Liver (tissue), 9 donors: Measurements from ENCODE around the gene CCT7. TPM values are rescaled to one million over a fixed set of nuclear protein-coding genes. Genes with fewer than 3 reads are reported as not detected.

Source experiments
- DNase-seq: peaks from one replicate; pipeline ENCODE4 v3.0.0-alpha.2; 2017; ENCODE audit warnings: low spot score
- H3K27ac ChIP-seq, 2 donors: one replicate each; pipeline ENCODE4 v1.7.0; 2013; ENCODE audit warnings: inconsistent platforms in 2 of 2, low read length in 2 of 2, control low read depth in 1 of 2, low read depth in 1 of 2, mild to moderate bottlenecking in 1 of 2
- H3K27me3 ChIP-seq, 4 donors: one replicate each; pipeline versions ENCODE4 v1.6.1 to v1.7.0; 2013; ENCODE audit warnings: low read length in 3 of 4, inconsistent platforms in 1 of 4, mild to moderate bottlenecking in 1 of 4, moderate library complexity in 1 of 4; ENCODE audit not compliant: control insufficient read depth in 4 of 4, insufficient read depth in 4 of 4
- H3K36me3 ChIP-seq, 4 donors: one replicate each; pipeline versions ENCODE4 v1.6.1 to v1.7.0; 2013; ENCODE audit warnings: low read length in 3 of 4, mild to moderate bottlenecking in 3 of 4, low read depth in 1 of 4, moderate library complexity in 1 of 4; ENCODE audit not compliant: control insufficient read depth in 4 of 4, insufficient read depth in 3 of 4
- H3K4me1 ChIP-seq, 4 donors: one replicate each; pipeline versions ENCODE4 v1.6.1 to v1.7.0; 2013; ENCODE audit warnings: low read length in 3 of 4, mild to moderate bottlenecking in 3 of 4, moderate library complexity in 1 of 4; ENCODE audit not compliant: control insufficient read depth in 4 of 4, insufficient read depth in 4 of 4
- H3K4me3 ChIP-seq, 3 donors: one replicate each; pipeline versions ENCODE4 v1.6.1 to v1.7.0; 2013; ENCODE audit warnings: low read length in 3 of 3, control low read depth in 1 of 3, low read depth in 1 of 3, mild to moderate bottlenecking in 1 of 3
- H3K9ac ChIP-seq, 2 donors: one replicate each; pipeline ENCODE4 v1.7.0; 2013; ENCODE audit warnings: low read length in 2 of 2, mild to moderate bottlenecking in 2 of 2, moderate library complexity in 2 of 2, control low read depth in 1 of 2, low read depth in 1 of 2
- H3K9me3 ChIP-seq, 4 donors: one replicate each; pipeline versions ENCODE4 v1.6.1 to v1.7.0; 2013; ENCODE audit warnings: low read length in 3 of 4; ENCODE audit not compliant: control insufficient read depth in 4 of 4
- EGR1 ChIP-seq, 2 donors: IDR thresholded peaks; 2 replicates each; pipeline ENCODE4 v1.6.1; 2016 to 2018; ENCODE audit warnings: antibody characterized with exemption in 2 of 2, low read depth in 2 of 2
- FOXA1 ChIP-seq: IDR thresholded peaks from 2 replicates; pipeline ENCODE4 v1.6.1; 2016; ENCODE audit warnings: antibody characterized with exemption
- FOXA2 ChIP-seq: IDR thresholded peaks from 2 replicates; pipeline ENCODE4 v1.6.1; 2016; ENCODE audit warnings: antibody characterized with exemption
- GABPA ChIP-seq, 2 donors: IDR thresholded peaks in 1 of 2; conservative IDR thresholded peaks in 1 of 2; 2 replicates each; pipeline ENCODE4 v1.6.1; 2016; ENCODE audit warnings: antibody characterized with exemption in 2 of 2, mild to moderate bottlenecking in 1 of 2, moderate library complexity in 1 of 2
- HNF4A ChIP-seq, 2 donors: conservative IDR thresholded peaks; 2 replicates each; pipeline ENCODE4 v1.6.1; 2016; ENCODE audit warnings: antibody characterized with exemption in 2 of 2, mild to moderate bottlenecking in 2 of 2
- HNF4G ChIP-seq: IDR thresholded peaks from 2 replicates; pipeline ENCODE4 v1.6.1; 2016; ENCODE audit warnings: antibody characterized with exemption
- JUND ChIP-seq, 2 donors: IDR thresholded peaks; 2 replicates each; pipeline ENCODE4 v1.6.1; 2016; ENCODE audit warnings: antibody characterized with exemption in 2 of 2
- NR2F2 ChIP-seq: IDR thresholded peaks from 2 replicates; pipeline ENCODE4 v1.6.1; 2016; ENCODE audit warnings: antibody characterized with exemption
- RAD21 ChIP-seq, 2 donors: IDR thresholded peaks; 2 replicates each; pipeline ENCODE4 v1.6.1; 2016; ENCODE audit warnings: antibody characterized with exemption in 2 of 2, mild to moderate bottlenecking in 2 of 2
- RXRA ChIP-seq, 2 donors: IDR thresholded peaks; 2 replicates each; pipeline ENCODE4 v1.6.1; 2017 to 2018; ENCODE audit warnings: antibody characterized with exemption in 2 of 2, mild to moderate bottlenecking in 1 of 2
- TAF1 ChIP-seq: conservative IDR thresholded peaks from 2 replicates; pipeline ENCODE4 v1.6.1; 2016; ENCODE audit warnings: antibody characterized with exemption, mild to moderate bottlenecking
- YY1 ChIP-seq: IDR thresholded peaks from 2 replicates; pipeline ENCODE4 v1.6.1; 2016; ENCODE audit warnings: antibody characterized with exemption, mild to moderate bottlenecking
- WGBS: extraction: QIAGEN DNeasy Blood & Tissue Kit; methylation state at CpG from one replicate; pipeline ENCODE4 v1.1.7; 2013; 5-methylcytosine and 5-hydroxymethylcytosine counted together
- polyA plus RNA-seq, 2 donors: library from polyadenylated mRNA; stranded (reverse) in 1 of 2; unstranded in 1 of 2; fragments of 200-250 nt in 1 of 2; fragments of >200 nt in 1 of 2; fragmentation: Nextera tagmentation in 1 of 2; extraction: Ambion mirVana in 1 of 2; gene quantifications; one replicate each; pipeline versions ENCODE4 v1.2.1 to v1.2.3, GENCODE V29; 2013 to 2015
- total RNA-seq, 2 donors: library from RNA; depleted of rRNA; stranded (reverse); fragments of >200 nt; gene quantifications; one replicate each; pipeline ENCODE4 v1.2.3, GENCODE V29; 2014
- TF ChIP-seq, protein P1 (sequence below): IDR thresholded peaks from 2 replicates; pipeline ENCODE4 v1.6.1; 2016; ENCODE audit warnings: antibody characterized with exemption
- TF ChIP-seq, protein P2 (sequence below): IDR thresholded peaks from 2 replicates; pipeline ENCODE4 v1.6.1; 2016; ENCODE audit warnings: antibody characterized with exemption, mild to moderate bottlenecking
- TF ChIP-seq, protein P3 (sequence below): IDR thresholded peaks from 2 replicates; pipeline ENCODE4 v1.6.1; 2016; ENCODE audit warnings: antibody characterized with exemption
- donor health status: healthy.
- donor health status: healthy.
- donor health status: healthy.
- donor health status: healthy.
- donor health status: healthy.

Gene CCT7
- total and polyA plus RNA-seq, 4 donors, result 83.7 to 115 (median 101) TPM

DNA sequence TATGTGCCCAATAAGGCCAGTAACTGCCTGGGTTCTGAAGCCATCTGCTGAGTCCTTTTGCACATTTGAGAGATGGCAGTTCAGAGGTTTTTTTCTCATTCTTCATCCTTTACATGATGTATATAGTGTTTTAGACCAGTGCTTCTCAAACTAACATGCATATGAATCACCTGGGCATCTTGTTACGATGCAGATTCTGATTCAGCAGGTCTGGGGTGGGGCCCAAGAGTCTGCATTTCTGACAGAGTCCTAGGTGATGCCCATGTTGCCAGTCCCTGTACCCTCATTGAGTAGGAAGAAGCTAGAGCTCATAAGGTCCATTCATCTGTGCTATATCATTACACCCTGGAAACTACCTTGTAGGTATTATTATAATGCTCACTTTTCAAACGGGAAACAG is 16.3 kb upstream of the CCT7 start:
- no peak overlapping the region for H3K9ac ChIP-seq
- no peak for DNase-seq
- H3K36me3 ChIP-seq, result peaks cover 0 to 25% (median 9%) of the 10 kb centered on the region in 4 donors
- peaks cover 4 to 20% (median 11%) of the 10 kb centered on the region in 4 donors for H3K4me1 ChIP-seq
- H3K9me3 ChIP-seq, result no peaks in the 10 kb centered on the region
- H3K4me3 ChIP-seq, result no peak overlapping the region
- 92% methylated on average over 2 of the region's 2 CpGs for WGBS
- H3K27me3 ChIP-seq, result no peaks in the 10 kb centered on the region
- TF ChIP-seq HNF4A (conservative IDR thresholded peaks at IDR 0.05) (no peak), HNF4G (no peak), JUND (IDR thresholded peaks at IDR 0.05) (no peak), EGR1 (IDR thresholded peaks at IDR 0.05; ENCODE audit: low read depth in 2 of 2) (no peak), FOXA1 (no peak), RXRA (IDR thresholded peaks at IDR 0.05) (no peak), GABPA (IDR thresholded peaks at IDR 0.05 in 1 of 2, conservative IDR thresholded peaks at IDR 0.05 in 1 of 2) (no peak), TAF1 (no peak)
- TF ChIP-seq, protein P1, sequence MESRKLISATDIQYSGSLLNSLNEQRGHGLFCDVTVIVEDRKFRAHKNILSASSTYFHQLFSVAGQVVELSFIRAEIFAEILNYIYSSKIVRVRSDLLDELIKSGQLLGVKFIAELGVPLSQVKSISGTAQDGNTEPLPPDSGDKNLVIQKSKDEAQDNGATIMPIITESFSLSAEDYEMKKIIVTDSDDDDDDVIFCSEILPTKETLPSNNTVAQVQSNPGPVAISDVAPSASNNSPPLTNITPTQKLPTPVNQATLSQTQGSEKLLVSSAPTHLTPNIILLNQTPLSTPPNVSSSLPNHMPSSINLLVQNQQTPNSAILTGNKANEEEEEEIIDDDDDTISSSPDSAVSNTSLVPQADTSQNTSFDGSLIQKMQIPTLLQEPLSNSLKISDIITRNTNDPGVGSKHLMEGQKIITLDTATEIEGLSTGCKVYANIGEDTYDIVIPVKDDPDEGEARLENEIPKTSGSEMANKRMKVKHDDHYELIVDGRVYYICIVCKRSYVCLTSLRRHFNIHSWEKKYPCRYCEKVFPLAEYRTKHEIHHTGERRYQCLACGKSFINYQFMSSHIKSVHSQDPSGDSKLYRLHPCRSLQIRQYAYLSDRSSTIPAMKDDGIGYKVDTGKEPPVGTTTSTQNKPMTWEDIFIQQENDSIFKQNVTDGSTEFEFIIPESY, result no peak
- TF ChIP-seq, protein P2, sequence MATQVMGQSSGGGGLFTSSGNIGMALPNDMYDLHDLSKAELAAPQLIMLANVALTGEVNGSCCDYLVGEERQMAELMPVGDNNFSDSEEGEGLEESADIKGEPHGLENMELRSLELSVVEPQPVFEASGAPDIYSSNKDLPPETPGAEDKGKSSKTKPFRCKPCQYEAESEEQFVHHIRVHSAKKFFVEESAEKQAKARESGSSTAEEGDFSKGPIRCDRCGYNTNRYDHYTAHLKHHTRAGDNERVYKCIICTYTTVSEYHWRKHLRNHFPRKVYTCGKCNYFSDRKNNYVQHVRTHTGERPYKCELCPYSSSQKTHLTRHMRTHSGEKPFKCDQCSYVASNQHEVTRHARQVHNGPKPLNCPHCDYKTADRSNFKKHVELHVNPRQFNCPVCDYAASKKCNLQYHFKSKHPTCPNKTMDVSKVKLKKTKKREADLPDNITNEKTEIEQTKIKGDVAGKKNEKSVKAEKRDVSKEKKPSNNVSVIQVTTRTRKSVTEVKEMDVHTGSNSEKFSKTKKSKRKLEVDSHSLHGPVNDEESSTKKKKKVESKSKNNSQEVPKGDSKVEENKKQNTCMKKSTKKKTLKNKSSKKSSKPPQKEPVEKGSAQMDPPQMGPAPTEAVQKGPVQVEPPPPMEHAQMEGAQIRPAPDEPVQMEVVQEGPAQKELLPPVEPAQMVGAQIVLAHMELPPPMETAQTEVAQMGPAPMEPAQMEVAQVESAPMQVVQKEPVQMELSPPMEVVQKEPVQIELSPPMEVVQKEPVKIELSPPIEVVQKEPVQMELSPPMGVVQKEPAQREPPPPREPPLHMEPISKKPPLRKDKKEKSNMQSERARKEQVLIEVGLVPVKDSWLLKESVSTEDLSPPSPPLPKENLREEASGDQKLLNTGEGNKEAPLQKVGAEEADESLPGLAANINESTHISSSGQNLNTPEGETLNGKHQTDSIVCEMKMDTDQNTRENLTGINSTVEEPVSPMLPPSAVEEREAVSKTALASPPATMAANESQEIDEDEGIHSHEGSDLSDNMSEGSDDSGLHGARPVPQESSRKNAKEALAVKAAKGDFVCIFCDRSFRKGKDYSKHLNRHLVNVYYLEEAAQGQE, result no peak
- H3K27ac ChIP-seq, result no peak overlapping the region

DNA sequence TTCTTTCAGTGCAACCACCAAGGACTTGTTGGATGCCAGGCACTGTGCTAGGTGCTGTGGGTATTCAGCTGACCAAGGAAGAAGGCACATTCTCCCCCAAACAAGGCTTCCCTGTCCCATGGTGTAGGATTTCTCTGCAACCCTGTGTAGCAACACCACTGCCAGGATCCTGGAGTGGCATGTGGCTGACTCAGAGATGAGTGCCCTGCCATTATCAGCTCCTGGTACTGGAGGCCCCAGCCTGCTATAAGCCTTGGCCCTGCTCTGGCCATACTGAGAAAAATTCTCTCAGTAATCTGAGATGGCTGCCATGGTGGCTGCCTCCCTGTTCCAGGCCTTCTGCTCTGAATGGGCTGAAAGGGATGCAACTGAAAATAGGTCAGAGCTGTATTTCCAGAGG is 15.8 kb upstream of the CCT7 start:
- Histone ChIP-seq H3K4me3 (no peak overlapping the region), H3K27me3 (no peaks in the 10 kb centered on the region), H3K4me1 (peaks cover 2 to 19% (median 11%) of the 10 kb centered on the region in 4 donors), H3K9ac (no peak overlapping the region), H3K27ac (no peak overlapping the region), H3K9me3 (no peaks in the 10 kb centered on the region), H3K36me3 (peaks cover 4 to 29% (median 12%) of the 10 kb centered on the region in 4 donors)
- no peak for TF ChIP-seq RAD21 (IDR thresholded peaks at IDR 0.05)
- TF ChIP-seq, protein P3, sequence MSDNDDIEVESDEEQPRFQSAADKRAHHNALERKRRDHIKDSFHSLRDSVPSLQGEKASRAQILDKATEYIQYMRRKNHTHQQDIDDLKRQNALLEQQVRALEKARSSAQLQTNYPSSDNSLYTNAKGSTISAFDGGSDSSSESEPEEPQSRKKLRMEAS, result no peak
- TF ChIP-seq YY1, result no peak
- no peak for TF ChIP-seq NR2F2
- TF ChIP-seq FOXA2, result no peak
- TF ChIP-seq JUND (IDR thresholded peaks at IDR 0.05), result no peak
- TF ChIP-seq HNF4G, result no peak
- TF ChIP-seq EGR1 (IDR thresholded peaks at IDR 0.05; ENCODE audit: low read depth in 2 of 2), result no peak
- TF ChIP-seq HNF4A (conservative IDR thresholded peaks at IDR 0.05), result no peak
- no peak for DNase-seq
